Tibial nerve (tissue), 4 donors: ENCODE measurements around the gene ERN1.

Experiments
- EP300 ChIP-seq, 2 donors: sonication (generic); formaldehyde crosslinking; IDR thresholded peaks; one replicate each; pipeline ENCODE4 v1.6.1; 2017; ENCODE audit warnings: antibody characterized with exemption in 2 of 2, mild to moderate bottlenecking in 1 of 2
- POLR2A ChIP-seq, 2 donors: fragments of 450-650 bp; IDR thresholded peaks; one replicate each; pipeline ENCODE4 v1.6.1; 2017; ENCODE audit warnings: antibody characterized with exemption in 2 of 2, mild to moderate bottlenecking in 2 of 2, moderate library complexity in 2 of 2
- TF ChIP-seq, protein P1 (sequence below), 5 experiments: fragments of 200-600 bp in 3 of 5; fragments of 450-650 bp in 2 of 5; sonication (generic) in 3 of 5; IDR thresholded peaks; one replicate each; pipeline ENCODE4 v1.5.1; 2016 to 2019; ENCODE audit warnings: antibody characterized with exemption in 5 of 5, mild to moderate bottlenecking in 3 of 5, moderate library complexity in 2 of 5

DNA sequence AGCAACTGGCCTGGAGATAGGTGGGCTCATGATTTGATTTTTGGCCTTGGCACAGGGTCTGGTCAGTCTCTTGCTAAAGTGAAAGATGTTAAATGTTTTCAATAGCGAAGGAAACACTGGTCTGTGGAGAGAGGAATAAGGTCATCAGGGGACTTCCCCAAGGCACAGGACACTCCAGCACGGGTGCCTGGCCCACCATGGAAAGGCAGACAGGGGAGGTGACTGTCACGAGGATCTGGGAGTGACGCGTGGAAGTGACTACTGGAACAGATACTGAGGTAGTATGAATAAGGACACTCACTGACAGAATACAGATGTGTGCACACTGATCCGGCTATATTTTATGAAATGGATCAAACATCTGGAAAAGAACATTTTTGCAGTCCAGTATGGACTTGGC lies 92.8 kb downstream of the ERN1 start:
- TF ChIP-seq, protein P1, sequence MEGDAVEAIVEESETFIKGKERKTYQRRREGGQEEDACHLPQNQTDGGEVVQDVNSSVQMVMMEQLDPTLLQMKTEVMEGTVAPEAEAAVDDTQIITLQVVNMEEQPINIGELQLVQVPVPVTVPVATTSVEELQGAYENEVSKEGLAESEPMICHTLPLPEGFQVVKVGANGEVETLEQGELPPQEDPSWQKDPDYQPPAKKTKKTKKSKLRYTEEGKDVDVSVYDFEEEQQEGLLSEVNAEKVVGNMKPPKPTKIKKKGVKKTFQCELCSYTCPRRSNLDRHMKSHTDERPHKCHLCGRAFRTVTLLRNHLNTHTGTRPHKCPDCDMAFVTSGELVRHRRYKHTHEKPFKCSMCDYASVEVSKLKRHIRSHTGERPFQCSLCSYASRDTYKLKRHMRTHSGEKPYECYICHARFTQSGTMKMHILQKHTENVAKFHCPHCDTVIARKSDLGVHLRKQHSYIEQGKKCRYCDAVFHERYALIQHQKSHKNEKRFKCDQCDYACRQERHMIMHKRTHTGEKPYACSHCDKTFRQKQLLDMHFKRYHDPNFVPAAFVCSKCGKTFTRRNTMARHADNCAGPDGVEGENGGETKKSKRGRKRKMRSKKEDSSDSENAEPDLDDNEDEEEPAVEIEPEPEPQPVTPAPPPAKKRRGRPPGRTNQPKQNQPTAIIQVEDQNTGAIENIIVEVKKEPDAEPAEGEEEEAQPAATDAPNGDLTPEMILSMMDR (IDR thresholded peaks at IDR 0.05): no peak
- TF ChIP-seq POLR2A (IDR thresholded peaks at IDR 0.05) (no peak), EP300 (IDR thresholded peaks at IDR 0.05) (no peak)
